Liver (tissue), 9 donors: ENCODE data around the gene NKAIN2. TPM values are rescaled to one million over a fixed set of nuclear protein-coding genes. Genes with fewer than 3 reads are reported as not detected.

ENCODE experiments used
- DNase-seq: peaks from one replicate; pipeline ENCODE4 v3.0.0-alpha.2; 2017; ENCODE audit warnings: low spot score
- H3K27ac ChIP-seq, 2 donors: one replicate each; pipeline ENCODE4 v1.7.0; 2013; ENCODE audit warnings: inconsistent platforms in 2 of 2, low read length in 2 of 2, control low read depth in 1 of 2, low read depth in 1 of 2, mild to moderate bottlenecking in 1 of 2
- H3K27me3 ChIP-seq, 4 donors: one replicate each; pipeline versions ENCODE4 v1.6.1 to v1.7.0; 2013; ENCODE audit warnings: low read length in 3 of 4, inconsistent platforms in 1 of 4, mild to moderate bottlenecking in 1 of 4, moderate library complexity in 1 of 4; ENCODE audit not compliant: control insufficient read depth in 4 of 4, insufficient read depth in 4 of 4
- H3K36me3 ChIP-seq, 4 donors: one replicate each; pipeline versions ENCODE4 v1.6.1 to v1.7.0; 2013; ENCODE audit warnings: low read length in 3 of 4, mild to moderate bottlenecking in 3 of 4, low read depth in 1 of 4, moderate library complexity in 1 of 4; ENCODE audit not compliant: control insufficient read depth in 4 of 4, insufficient read depth in 3 of 4
- H3K4me1 ChIP-seq, 4 donors: one replicate each; pipeline versions ENCODE4 v1.6.1 to v1.7.0; 2013; ENCODE audit warnings: low read length in 3 of 4, mild to moderate bottlenecking in 3 of 4, moderate library complexity in 1 of 4; ENCODE audit not compliant: control insufficient read depth in 4 of 4, insufficient read depth in 4 of 4
- H3K4me3 ChIP-seq, 3 donors: one replicate each; pipeline versions ENCODE4 v1.6.1 to v1.7.0; 2013; ENCODE audit warnings: low read length in 3 of 3, control low read depth in 1 of 3, low read depth in 1 of 3, mild to moderate bottlenecking in 1 of 3
- H3K9ac ChIP-seq, 2 donors: one replicate each; pipeline ENCODE4 v1.7.0; 2013; ENCODE audit warnings: low read length in 2 of 2, mild to moderate bottlenecking in 2 of 2, moderate library complexity in 2 of 2, control low read depth in 1 of 2, low read depth in 1 of 2
- H3K9me3 ChIP-seq, 4 donors: one replicate each; pipeline versions ENCODE4 v1.6.1 to v1.7.0; 2013; ENCODE audit warnings: low read length in 3 of 4; ENCODE audit not compliant: control insufficient read depth in 4 of 4
- ATF3 ChIP-seq: IDR thresholded peaks from 2 replicates; pipeline ENCODE4 v1.6.1; 2016; ENCODE audit warnings: antibody characterized with exemption
- CTCF ChIP-seq: fragments of 150-350 bp; IDR thresholded peaks from 2 replicates; pipeline ENCODE4 v1.5.1; 2017; ENCODE audit warnings: improper control_type of control experiment, low read depth, low read length; ENCODE audit not compliant: missing input control
- FOXA1 ChIP-seq: IDR thresholded peaks from 2 replicates; pipeline ENCODE4 v1.6.1; 2016; ENCODE audit warnings: antibody characterized with exemption
- FOXA2 ChIP-seq: IDR thresholded peaks from 2 replicates; pipeline ENCODE4 v1.6.1; 2016; ENCODE audit warnings: antibody characterized with exemption
- GABPA ChIP-seq, 2 donors: IDR thresholded peaks in 1 of 2; conservative IDR thresholded peaks in 1 of 2; 2 replicates each; pipeline ENCODE4 v1.6.1; 2016; ENCODE audit warnings: antibody characterized with exemption in 2 of 2, mild to moderate bottlenecking in 1 of 2, moderate library complexity in 1 of 2
- HNF4G ChIP-seq: IDR thresholded peaks from 2 replicates; pipeline ENCODE4 v1.6.1; 2016; ENCODE audit warnings: antibody characterized with exemption
- JUND ChIP-seq, 2 donors: IDR thresholded peaks; 2 replicates each; pipeline ENCODE4 v1.6.1; 2016; ENCODE audit warnings: antibody characterized with exemption in 2 of 2
- NR2F2 ChIP-seq: IDR thresholded peaks from 2 replicates; pipeline ENCODE4 v1.6.1; 2016; ENCODE audit warnings: antibody characterized with exemption
- RAD21 ChIP-seq, 2 donors: IDR thresholded peaks; 2 replicates each; pipeline ENCODE4 v1.6.1; 2016; ENCODE audit warnings: antibody characterized with exemption in 2 of 2, mild to moderate bottlenecking in 2 of 2
- RXRA ChIP-seq, 2 donors: IDR thresholded peaks; 2 replicates each; pipeline ENCODE4 v1.6.1; 2017 to 2018; ENCODE audit warnings: antibody characterized with exemption in 2 of 2, mild to moderate bottlenecking in 1 of 2
- SP1 ChIP-seq: IDR thresholded peaks from 2 replicates; pipeline ENCODE4 v1.6.1; 2018; ENCODE audit warnings: antibody characterized with exemption, mild to moderate bottlenecking
- TAF1 ChIP-seq: conservative IDR thresholded peaks from 2 replicates; pipeline ENCODE4 v1.6.1; 2016; ENCODE audit warnings: antibody characterized with exemption, mild to moderate bottlenecking
- YY1 ChIP-seq: IDR thresholded peaks from 2 replicates; pipeline ENCODE4 v1.6.1; 2016; ENCODE audit warnings: antibody characterized with exemption, mild to moderate bottlenecking
- WGBS: extraction: QIAGEN DNeasy Blood & Tissue Kit; methylation state at CpG from one replicate; pipeline ENCODE4 v1.1.7; 2013; 5-methylcytosine and 5-hydroxymethylcytosine counted together
- polyA plus RNA-seq, 2 donors: library from polyadenylated mRNA; stranded (reverse) in 1 of 2; unstranded in 1 of 2; fragments of 200-250 nt in 1 of 2; fragments of >200 nt in 1 of 2; fragmentation: Nextera tagmentation in 1 of 2; extraction: Ambion mirVana in 1 of 2; gene quantifications; one replicate each; pipeline versions ENCODE4 v1.2.1 to v1.2.3, GENCODE V29; 2013 to 2015
- total RNA-seq, 2 donors: library from RNA; depleted of rRNA; stranded (reverse); fragments of >200 nt; gene quantifications; one replicate each; pipeline ENCODE4 v1.2.3, GENCODE V29; 2014
- TF ChIP-seq, protein P1 (sequence below): IDR thresholded peaks from 2 replicates; pipeline ENCODE4 v1.6.1; 2016; ENCODE audit warnings: antibody characterized with exemption
- TF ChIP-seq, protein P2 (sequence below): IDR thresholded peaks from 2 replicates; pipeline ENCODE4 v1.6.1; 2016; ENCODE audit warnings: antibody characterized with exemption
- donor health status: healthy.
- donor health status: healthy.
- donor health status: healthy.
- donor health status: healthy.
- donor health status: healthy.

Gene NKAIN2
- total and polyA plus RNA-seq, 4 donors = 0.05 to 0.14 TPM; not detected in 2

- peaks cover 0 to 1% (median 0%) of the 10 kb centered on the region in 4 donors for H3K9me3 ChIP-seq
- no peak for DNase-seq
- H3K4me3 ChIP-seq = no peak overlapping the region
- no peaks in the 10 kb centered on the region for H3K36me3 ChIP-seq
- H3K9ac ChIP-seq = no peak overlapping the region
- TF ChIP-seq, protein P1, sequence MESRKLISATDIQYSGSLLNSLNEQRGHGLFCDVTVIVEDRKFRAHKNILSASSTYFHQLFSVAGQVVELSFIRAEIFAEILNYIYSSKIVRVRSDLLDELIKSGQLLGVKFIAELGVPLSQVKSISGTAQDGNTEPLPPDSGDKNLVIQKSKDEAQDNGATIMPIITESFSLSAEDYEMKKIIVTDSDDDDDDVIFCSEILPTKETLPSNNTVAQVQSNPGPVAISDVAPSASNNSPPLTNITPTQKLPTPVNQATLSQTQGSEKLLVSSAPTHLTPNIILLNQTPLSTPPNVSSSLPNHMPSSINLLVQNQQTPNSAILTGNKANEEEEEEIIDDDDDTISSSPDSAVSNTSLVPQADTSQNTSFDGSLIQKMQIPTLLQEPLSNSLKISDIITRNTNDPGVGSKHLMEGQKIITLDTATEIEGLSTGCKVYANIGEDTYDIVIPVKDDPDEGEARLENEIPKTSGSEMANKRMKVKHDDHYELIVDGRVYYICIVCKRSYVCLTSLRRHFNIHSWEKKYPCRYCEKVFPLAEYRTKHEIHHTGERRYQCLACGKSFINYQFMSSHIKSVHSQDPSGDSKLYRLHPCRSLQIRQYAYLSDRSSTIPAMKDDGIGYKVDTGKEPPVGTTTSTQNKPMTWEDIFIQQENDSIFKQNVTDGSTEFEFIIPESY = no peak
- TF ChIP-seq RXRA (IDR thresholded peaks at IDR 0.05) = no peak
- no peak for TF ChIP-seq GABPA (IDR thresholded peaks at IDR 0.05 in 1 of 2, conservative IDR thresholded peaks at IDR 0.05 in 1 of 2)
- no peak for TF ChIP-seq HNF4G
- no peak for TF ChIP-seq NR2F2
- no peak for TF ChIP-seq RAD21 (IDR thresholded peaks at IDR 0.05)
- TF ChIP-seq, protein P2, sequence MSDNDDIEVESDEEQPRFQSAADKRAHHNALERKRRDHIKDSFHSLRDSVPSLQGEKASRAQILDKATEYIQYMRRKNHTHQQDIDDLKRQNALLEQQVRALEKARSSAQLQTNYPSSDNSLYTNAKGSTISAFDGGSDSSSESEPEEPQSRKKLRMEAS = no peak
- TF ChIP-seq CTCF = no peak
- no peak for TF ChIP-seq JUND (IDR thresholded peaks at IDR 0.05)
- TF ChIP-seq SP1 = no peak
- no peak for TF ChIP-seq FOXA1
- TF ChIP-seq FOXA2 = no peak
- TF ChIP-seq TAF1 = no peak
- TF ChIP-seq YY1 = no peak
- H3K27me3 ChIP-seq = peaks cover 0 to 3% (median 0%) of the 10 kb centered on the region in 4 donors
- no peaks in the 10 kb centered on the region for H3K4me1 ChIP-seq
- no peak overlapping the region for H3K27ac ChIP-seq
These were observed 8.9 kb upstream of the NKAIN2 start for GRCh38 chr6:123794799-123795198.

GRCh38 chr6:123801067-123801466 lies 2.6 kb upstream of the NKAIN2 start:
- no peak overlapping the region for H3K4me3 ChIP-seq
- DNase-seq = no peak
- no peak overlapping the region for H3K27ac ChIP-seq
- no peaks in the 10 kb centered on the region for H3K9me3 ChIP-seq
- H3K27me3 ChIP-seq = peaks cover 0 to 12% (median 7%) of the 10 kb centered on the region in 4 donors
- H3K9ac ChIP-seq = no peak overlapping the region
- WGBS = 60% methylated on average over 5 of the region's 5 CpGs
- TF ChIP-seq RXRA (IDR thresholded peaks at IDR 0.05) (no peak), SP1 (no peak), JUND (IDR thresholded peaks at IDR 0.05) (no peak)
- peaks cover 8 to 16% (median 14%) of the 10 kb centered on the region in 4 donors for H3K4me1 ChIP-seq
- H3K36me3 ChIP-seq = no peaks in the 10 kb centered on the region

GRCh38 chr6:123802351-123802696 lies 1.3 kb upstream of the NKAIN2 start:
- Histone ChIP-seq H3K36me3 (no peaks in the 10 kb centered on the region), H3K27ac (no peak overlapping the region), H3K4me3 (no peak overlapping the region), H3K4me1 (peaks cover 8 to 16% (median 14%) of the 10 kb centered on the region in 4 donors), H3K27me3 (peaks cover 0 to 12% (median 7%) of the 10 kb centered on the region in 4 donors), H3K9ac (no peak overlapping the region), H3K9me3 (no peaks in the 10 kb centered on the region)
- TF ChIP-seq CTCF = no peak
- no peak for TF ChIP-seq SP1
- TF ChIP-seq RXRA (IDR thresholded peaks at IDR 0.05) = no peak
- no peak for TF ChIP-seq GABPA (IDR thresholded peaks at IDR 0.05 in 1 of 2, conservative IDR thresholded peaks at IDR 0.05 in 1 of 2)
- TF ChIP-seq, protein P1 = no peak
- TF ChIP-seq YY1 = no peak
- no peak for TF ChIP-seq FOXA2
- TF ChIP-seq NR2F2 = no peak
- no peak for TF ChIP-seq ATF3
- TF ChIP-seq RAD21 (IDR thresholded peaks at IDR 0.05) = no peak
- DNase-seq = no peak
- WGBS = 19% methylated on average over 6 of the region's 6 CpGs
